GM18870 (cell line): ENCODE results near the gene PHLDB1.

ENCODE experiments used
- ATAC-seq: cut with Tn5 transposase; IDR thresholded peaks from one replicate; pipeline ENCODE4 v1.9.1; 2021; ENCODE audit warnings: moderate library complexity; ENCODE audit not compliant: unreplicated experiment

Gene PHLDB1

GRCh38 chr11:118638726-118639125 is 31.3 kb downstream of the PHLDB1 start:
- no peak for ATAC-seq

- ATAC-seq, result no peak
These were observed 32.5 kb downstream of the PHLDB1 start for GRCh38 chr11:118639899-118640298.

- no peak for ATAC-seq
These were observed 33.1 kb downstream of the PHLDB1 start for GRCh38 chr11:118640332-118641154.

GRCh38 chr11:118641397-118642019 is 34.1 kb downstream of the PHLDB1 start:
- ATAC-seq, result no peak

- no peak for ATAC-seq
These were observed 36.0 kb downstream of the PHLDB1 start for GRCh38 chr11:118643142-118643994.

- ATAC-seq, result no peak
These were observed 36.6 kb downstream of the PHLDB1 start for GRCh38 chr11:118643995-118644345.

- ATAC-seq, result no peak
These were observed 37.1 kb downstream of the PHLDB1 start for GRCh38 chr11:118644496-118644895.

- ATAC-seq, result no peak
These were observed 37.8 kb downstream of the PHLDB1 start for GRCh38 chr11:118645066-118645715.

GRCh38 chr11:118646393-118646792 is 39.0 kb downstream of the PHLDB1 start:
- ATAC-seq, result no peak

- no peak for ATAC-seq
These were observed 40.9 kb downstream of the PHLDB1 start for GRCh38 chr11:118648291-118648690.

GRCh38 chr11:118649941-118650340 is 42.5 kb downstream of the PHLDB1 start:
- no peak for ATAC-seq

GRCh38 chr11:118650366-118650765 is 43.0 kb downstream of the PHLDB1 start:
- no peak for ATAC-seq

GRCh38 chr11:118651820-118652219 is 44.4 kb downstream of the PHLDB1 start:
- ATAC-seq, result no peak

- no peak for ATAC-seq
These were observed 45.3 kb downstream of the PHLDB1 start for GRCh38 chr11:118652681-118653181.

GRCh38 chr11:118653684-118654390 is 46.4 kb downstream of the PHLDB1 start:
- no peak for ATAC-seq

- ATAC-seq, result no peak
These were observed 48.2 kb downstream of the PHLDB1 start for GRCh38 chr11:118655486-118656190.

GRCh38 chr11:118656563-118657165 is 49.2 kb downstream of the PHLDB1 start:
- ATAC-seq, result no peak

- ATAC-seq, result no peak
These were observed 49.8 kb downstream of the PHLDB1 start for GRCh38 chr11:118657238-118657637.

- ATAC-seq, result no peak
These were observed 50.5 kb downstream of the PHLDB1 start for GRCh38 chr11:118657709-118658428.
